IPS-18a (cell line): ENCODE measurements around the gene ULBP3.
"Not testable (repeated sequence)": the region's sequence is repeated elsewhere in the genome, so short reads cannot be mapped to it uniquely, and the experiment has no call there.

Experiments used
- H3K27ac ChIP-seq: one replicate; pipeline ENCODE4 v1.5.1; 2013; ENCODE audit warnings: low read length
- H3K27me3 ChIP-seq: one replicate; pipeline ENCODE4 v1.6.1; 2013; ENCODE audit warnings: mild to moderate bottlenecking, low read length; ENCODE audit not compliant: control insufficient read depth, insufficient read depth
- H3K36me3 ChIP-seq: one replicate; pipeline ENCODE4 v1.6.1; 2013; ENCODE audit warnings: low read depth, low read length; ENCODE audit not compliant: control insufficient read depth
- H3K4me1 ChIP-seq: one replicate; pipeline ENCODE4 v1.6.1; 2013; ENCODE audit warnings: low read depth, low read length; ENCODE audit not compliant: control insufficient read depth
- H3K4me3 ChIP-seq: one replicate; pipeline ENCODE4 v1.5.1; 2013; ENCODE audit warnings: low read length
- H3K9ac ChIP-seq: one replicate; pipeline ENCODE4 v1.6.1; 2013; ENCODE audit warnings: mild to moderate bottlenecking, low read length, moderate library complexity
- H3K9me3 ChIP-seq: one replicate; pipeline ENCODE4 v1.6.1; 2013; ENCODE audit warnings: low read depth, low read length; ENCODE audit not compliant: control insufficient read depth

Gene ULBP3

DNA sequence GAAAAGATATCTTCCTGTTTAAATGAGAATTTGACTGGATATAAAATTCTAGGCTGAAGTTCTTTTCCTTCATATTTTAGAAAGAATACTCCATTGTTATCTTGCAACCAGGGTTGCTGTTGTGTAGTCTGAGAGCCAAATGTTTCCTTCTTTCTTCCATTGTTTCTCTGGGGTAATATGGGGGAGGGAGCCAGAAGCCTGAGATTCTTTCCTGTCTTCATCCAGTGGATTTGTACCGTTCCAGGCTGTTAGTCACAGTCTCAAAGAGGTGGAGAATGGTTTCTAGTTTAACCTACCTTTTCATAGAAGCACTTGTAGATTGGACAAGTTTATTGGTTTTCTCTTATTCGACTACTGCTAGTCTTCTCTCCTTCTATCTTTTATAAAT, 6.1 kb upstream of the ULBP3 start:
- Histone ChIP-seq H3K27me3 (peaks cover 5% of the 10 kb centered on the region), H3K9me3 (no peaks in the 10 kb centered on the region), H3K36me3 (no peaks in the 10 kb centered on the region)

DNA sequence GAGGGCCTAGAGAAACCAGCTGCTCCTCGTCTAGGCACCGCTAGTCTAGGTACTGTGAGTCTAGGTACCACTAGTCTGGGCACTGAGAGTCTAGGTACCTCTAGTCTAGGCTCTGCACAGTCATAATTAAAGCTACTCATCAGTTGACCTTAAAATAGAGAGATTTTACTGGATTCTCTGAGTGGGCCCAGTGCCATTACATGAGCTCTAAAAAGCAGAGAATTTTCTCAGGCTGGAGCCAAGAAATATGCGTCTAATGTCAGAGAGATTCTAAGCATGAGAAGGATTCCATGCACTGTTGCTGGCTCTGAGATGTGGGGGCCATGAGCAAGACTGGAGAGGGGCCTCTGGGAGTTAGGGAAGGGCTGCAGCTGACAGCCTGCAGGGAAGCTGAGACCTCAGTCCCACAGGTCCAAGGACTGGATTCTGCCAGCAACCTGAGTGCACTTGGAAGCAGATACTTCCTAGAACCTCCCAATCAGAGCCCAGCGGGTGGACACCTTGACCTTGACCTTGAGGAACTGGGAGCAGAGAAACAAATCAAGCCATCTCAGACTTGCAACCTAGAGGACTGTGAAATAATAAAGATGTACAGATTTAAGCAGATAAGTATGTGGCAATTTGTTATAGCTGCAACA, 5.6 kb upstream of the ULBP3 start:
- H3K4me1 ChIP-seq, H3K27me3 ChIP-seq, H3K9me3 ChIP-seq: not testable (repeated sequence)

More for the DNA sequence above, 6.1 kb upstream of the ULBP3 start:
- peaks cover 3% of the 10 kb centered on the region for H3K4me1 ChIP-seq
- H3K27ac ChIP-seq: no peak overlapping the region
- H3K4me3 ChIP-seq: no peak overlapping the region
- H3K9ac ChIP-seq: no peak overlapping the region

DNA sequence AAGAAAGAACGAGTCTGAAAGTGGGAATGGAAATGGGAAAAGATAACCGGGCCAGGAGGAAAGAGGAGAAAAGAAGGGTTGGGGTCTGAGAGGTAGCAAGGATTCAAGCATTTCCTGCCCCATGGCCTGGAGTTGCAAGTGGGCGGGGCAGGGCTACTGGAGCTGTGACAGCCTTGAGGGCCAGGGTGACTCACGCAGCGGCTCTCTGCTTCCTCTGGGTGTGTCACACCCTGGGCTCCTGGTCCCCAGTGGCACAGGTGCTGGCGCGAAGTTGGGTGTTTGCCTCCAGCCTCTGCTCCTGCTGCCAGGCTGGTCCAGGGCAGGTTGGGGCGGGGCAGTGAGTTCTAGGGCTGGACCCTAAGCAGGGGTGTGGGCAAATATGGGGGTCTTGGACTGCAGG, 3.3 kb upstream of the ULBP3 start:
- Histone ChIP-seq H3K9ac (no peak overlapping the region), H3K27ac (no peak overlapping the region), H3K36me3 (no peaks in the 10 kb centered on the region), H3K4me3 (no peak overlapping the region), H3K9me3 (no peaks in the 10 kb centered on the region), H3K27me3 (peaks cover 23% of the 10 kb centered on the region), H3K4me1 (peaks cover 3% of the 10 kb centered on the region)

More for the DNA sequence above, 5.6 kb upstream of the ULBP3 start:
- not testable (repeated sequence) for H3K36me3 ChIP-seq, H3K27ac ChIP-seq, H3K4me3 ChIP-seq, H3K9ac ChIP-seq

DNA sequence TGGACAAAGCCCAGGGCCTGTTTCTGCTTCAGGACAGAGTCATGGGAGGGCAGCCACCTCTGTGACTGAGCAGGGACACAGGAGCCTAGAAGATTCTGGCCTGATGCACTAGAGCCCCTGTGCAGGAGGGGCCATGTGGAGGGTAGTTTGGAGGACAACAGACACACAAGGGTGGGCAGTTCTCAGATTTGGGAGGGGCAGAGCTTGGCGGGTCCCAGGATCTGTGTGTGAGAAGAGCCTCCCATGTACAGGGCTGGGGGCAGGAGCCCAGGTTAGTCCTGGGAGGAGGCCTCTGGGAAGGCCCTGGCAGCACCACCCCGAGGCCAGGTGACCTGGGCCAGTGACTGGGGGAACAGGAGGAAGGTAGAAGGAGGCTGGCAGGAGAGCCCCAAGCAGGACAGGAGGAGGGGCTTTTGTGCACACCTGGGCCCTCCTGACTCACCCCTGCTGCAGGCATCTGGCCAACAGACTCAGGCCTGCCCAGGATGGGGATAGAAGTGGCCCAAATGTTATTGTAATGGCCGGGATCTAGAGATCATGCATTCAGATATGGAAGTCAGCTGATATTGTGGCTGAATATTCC, 1.4 kb upstream of the ULBP3 start:
- Histone ChIP-seq H3K27ac (no peak overlapping the region), H3K36me3 (no peaks in the 10 kb centered on the region), H3K4me1 (no peaks in the 10 kb centered on the region), H3K9me3 (no peaks in the 10 kb centered on the region), H3K9ac (no peak overlapping the region), H3K27me3 (peaks cover 23% of the 10 kb centered on the region), H3K4me3 (no peak overlapping the region)

DNA sequence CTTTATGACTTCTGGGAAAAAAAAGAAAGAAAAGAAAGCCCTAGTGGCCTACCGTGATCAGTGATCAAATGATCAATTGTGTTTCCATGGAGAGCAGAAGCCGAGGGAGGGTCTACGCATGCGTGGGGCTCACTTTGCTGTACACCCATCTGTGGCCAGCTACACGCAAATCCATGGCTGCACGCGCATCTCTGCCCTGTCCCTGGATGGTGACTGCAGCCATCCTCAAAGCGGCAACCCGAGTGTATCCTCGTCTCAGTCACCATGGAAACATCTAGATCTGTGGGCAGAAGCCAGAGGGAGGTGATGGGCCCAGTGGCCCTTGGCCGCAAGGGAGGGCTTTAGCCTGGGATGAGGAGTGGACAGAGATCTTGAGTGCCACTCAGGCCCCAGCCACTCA, 785 bp upstream of the ULBP3 start:
- H3K36me3 ChIP-seq: no peaks in the 10 kb centered on the region
- H3K27ac ChIP-seq: no peak overlapping the region
- H3K4me3 ChIP-seq: no peak overlapping the region
- no peak overlapping the region for H3K9ac ChIP-seq
- H3K4me1 ChIP-seq: no peaks in the 10 kb centered on the region
- H3K9me3 ChIP-seq: no peaks in the 10 kb centered on the region
- H3K27me3 ChIP-seq: peaks cover 23% of the 10 kb centered on the region

DNA sequence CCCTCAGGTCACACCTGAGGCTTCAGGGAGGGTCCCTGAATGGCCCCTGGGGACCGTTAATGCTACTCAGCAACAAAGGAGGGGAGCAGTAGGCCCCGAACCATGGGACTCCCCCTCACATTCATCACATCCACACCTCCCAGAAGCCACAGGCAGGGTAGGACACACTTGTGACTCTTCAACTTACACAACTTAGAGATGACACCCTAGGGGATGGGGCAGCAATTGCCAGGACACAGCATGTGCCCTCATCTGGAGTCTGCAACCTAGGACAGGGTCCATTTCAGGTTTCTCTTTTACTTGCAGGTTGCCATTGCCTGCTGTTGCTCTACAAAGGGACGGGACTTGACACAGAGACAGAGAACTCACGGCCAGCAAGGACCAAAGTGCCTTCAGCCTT, 770 bp downstream of the ULBP3 start:
- Histone ChIP-seq H3K27me3 (peaks cover 23% of the 10 kb centered on the region), H3K4me3 (peak overlapping the region; percentile 58), H3K9me3 (no peaks in the 10 kb centered on the region), H3K4me1 (no peaks in the 10 kb centered on the region), H3K27ac (no peak overlapping the region), H3K9ac (peak overlapping the region; percentile 24), H3K36me3 (no peaks in the 10 kb centered on the region)

DNA sequence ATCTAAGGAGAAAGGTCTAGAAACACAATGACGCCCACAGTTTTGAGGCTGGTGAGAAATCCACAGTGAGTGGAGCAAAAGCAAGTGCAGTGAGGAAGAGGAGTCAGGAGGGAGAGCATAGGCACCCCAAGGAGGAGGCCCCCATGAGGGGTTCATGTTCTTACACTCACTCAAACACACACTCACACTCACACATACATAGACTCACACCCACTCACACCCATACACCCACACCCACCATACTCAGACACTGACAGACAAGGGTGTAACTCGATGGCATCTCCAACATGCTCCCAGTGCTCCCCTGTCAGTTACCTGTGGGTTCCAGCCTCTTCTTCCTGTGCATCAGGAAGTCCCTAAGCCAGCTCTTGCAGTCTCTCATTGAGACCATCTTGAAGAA, 3.8 kb downstream of the ULBP3 start:
- no peak overlapping the region for H3K9ac ChIP-seq
- no peaks in the 10 kb centered on the region for H3K9me3 ChIP-seq
- peaks cover 19% of the 10 kb centered on the region for H3K27me3 ChIP-seq
- H3K4me3 ChIP-seq: no peak overlapping the region
- H3K4me1 ChIP-seq: no peaks in the 10 kb centered on the region
- no peak overlapping the region for H3K27ac ChIP-seq
- no peaks in the 10 kb centered on the region for H3K36me3 ChIP-seq

DNA sequence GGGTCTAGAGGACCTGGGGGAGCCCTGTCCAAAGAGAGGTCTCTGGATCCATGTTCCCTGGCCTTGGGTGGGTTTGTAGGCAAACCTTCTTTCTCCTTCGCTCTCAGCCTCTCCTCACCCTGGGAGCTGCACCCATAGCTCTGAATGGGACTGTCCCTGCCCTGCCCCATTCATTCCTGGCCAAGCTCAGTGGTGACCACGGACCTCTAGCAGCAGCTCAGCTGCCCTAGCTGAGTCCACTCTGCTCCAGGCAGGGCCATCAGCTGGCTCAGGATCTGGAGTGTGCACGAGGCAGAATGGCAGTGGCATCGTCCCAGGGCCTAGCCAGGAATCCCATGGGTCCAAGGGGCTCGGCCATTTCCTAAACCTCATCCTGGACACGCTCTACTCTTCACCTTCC, 5.3 kb downstream of the ULBP3 start:
- H3K27ac ChIP-seq: no peak overlapping the region
- H3K27me3 ChIP-seq: peaks cover 14% of the 10 kb centered on the region
- no peak overlapping the region for H3K4me3 ChIP-seq
- H3K4me1 ChIP-seq: no peaks in the 10 kb centered on the region
- H3K9ac ChIP-seq: no peak overlapping the region
- H3K36me3 ChIP-seq: no peaks in the 10 kb centered on the region
- H3K9me3 ChIP-seq: no peaks in the 10 kb centered on the region

DNA sequence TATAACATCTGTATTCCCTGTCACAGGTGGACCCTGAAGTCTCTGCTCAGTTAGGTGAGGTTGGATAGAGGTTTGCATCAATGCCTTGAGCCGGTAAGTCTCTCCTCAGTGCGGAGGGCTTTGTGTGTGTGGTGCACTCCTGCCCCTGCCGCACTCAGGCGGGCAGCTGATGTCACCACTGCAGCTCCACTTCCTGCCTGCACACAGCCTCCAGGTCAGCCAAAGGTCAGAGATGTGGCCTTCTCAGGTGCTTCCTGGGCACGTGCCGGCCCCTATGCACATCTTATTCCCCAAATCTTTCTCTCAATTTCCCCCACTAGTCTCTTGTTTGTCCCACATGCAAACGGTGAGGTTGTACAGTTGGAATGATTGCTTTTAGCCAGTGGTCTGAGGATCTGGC, 8.9 kb downstream of the ULBP3 start:
- H3K27ac ChIP-seq, H3K4me1 ChIP-seq, H3K9me3 ChIP-seq, H3K36me3 ChIP-seq, H3K4me3 ChIP-seq, H3K27me3 ChIP-seq, H3K9ac ChIP-seq: not testable (repeated sequence)

DNA sequence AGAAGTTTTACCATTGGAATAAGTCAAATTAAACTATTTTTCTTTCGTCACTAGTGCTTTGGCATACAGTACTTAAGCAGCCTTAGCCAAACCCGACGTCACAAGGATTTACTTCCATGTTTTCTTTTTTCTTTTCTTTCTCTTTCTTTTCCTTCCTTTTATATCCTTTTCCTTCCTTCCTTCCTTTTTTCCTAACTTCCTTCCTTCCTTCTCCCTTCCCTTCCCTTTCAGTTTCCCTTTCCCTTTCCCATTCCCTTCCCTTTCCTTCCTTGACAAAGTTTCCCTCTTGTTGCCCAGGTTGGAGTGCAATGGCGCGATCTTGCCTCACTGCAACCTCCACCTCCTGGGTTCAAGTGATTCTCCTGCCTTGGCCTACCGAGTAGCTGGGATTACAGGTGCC, 9.9 kb downstream of the ULBP3 start:
- no peaks in the 10 kb centered on the region for H3K9me3 ChIP-seq
- no peak overlapping the region for H3K4me3 ChIP-seq
- H3K9ac ChIP-seq: no peak overlapping the region
- no peaks in the 10 kb centered on the region for H3K27me3 ChIP-seq
- H3K27ac ChIP-seq: no peak overlapping the region
- H3K36me3 ChIP-seq: no peaks in the 10 kb centered on the region
- no peaks in the 10 kb centered on the region for H3K4me1 ChIP-seq

DNA sequence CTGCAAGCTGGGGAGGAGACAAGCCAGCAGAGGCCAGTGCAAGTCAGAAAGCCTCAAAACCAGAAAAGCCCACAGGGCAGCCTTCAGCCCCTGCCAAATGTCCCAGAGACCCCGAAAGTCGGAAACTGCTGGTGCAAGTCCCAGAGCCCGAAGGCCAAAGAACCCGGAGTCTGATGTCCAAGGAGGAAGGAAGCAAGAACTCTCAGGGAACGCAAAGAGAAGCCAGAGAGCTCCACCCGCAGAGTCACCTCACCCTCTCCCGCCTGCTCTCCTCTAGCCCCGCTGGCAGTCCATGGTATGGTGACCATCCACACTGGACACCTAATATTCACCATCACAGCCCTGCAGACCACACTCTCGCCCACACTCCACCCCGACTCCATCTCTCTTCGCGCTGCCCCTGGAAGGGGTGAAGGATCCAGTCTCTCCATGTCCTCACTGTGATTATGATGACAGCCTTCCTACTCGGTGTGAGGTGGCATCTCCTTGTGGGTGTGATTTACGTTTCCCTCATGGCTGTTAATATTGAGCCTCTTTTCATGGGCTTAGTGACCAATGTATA, 10.6 kb downstream of the ULBP3 start:
- H3K27ac ChIP-seq: no peak overlapping the region
- no peak overlapping the region for H3K4me3 ChIP-seq
- no peaks in the 10 kb centered on the region for H3K27me3 ChIP-seq
- no peaks in the 10 kb centered on the region for H3K9me3 ChIP-seq
- no peak overlapping the region for H3K9ac ChIP-seq
- H3K36me3 ChIP-seq: no peaks in the 10 kb centered on the region
- H3K4me1 ChIP-seq: no peaks in the 10 kb centered on the region

DNA sequence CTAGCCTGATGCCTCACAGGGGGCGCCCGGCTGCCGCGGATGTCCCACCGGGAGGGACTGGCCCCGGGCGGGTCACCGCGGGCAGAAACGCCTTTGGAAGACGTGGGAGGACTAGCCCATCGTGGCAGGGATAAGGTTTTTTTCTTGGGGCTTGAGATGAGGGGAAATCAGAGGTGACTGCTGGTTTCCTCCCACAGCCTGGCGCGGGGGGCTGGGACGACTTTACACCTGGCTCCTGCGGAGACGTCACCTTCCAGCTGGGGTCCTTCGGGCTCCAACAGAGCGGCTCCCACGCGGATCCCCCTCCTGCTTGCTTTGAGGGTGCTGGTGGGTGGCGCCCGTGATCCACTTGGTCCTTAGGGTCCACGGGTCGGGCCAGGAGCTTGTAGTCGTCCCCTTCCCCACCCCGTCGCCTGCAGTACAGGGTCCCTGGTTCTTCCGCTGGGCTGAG, 11.4 kb downstream of the ULBP3 start:
- H3K27me3 ChIP-seq: no peaks in the 10 kb centered on the region
- no peaks in the 10 kb centered on the region for H3K9me3 ChIP-seq
- H3K4me1 ChIP-seq: no peaks in the 10 kb centered on the region
- H3K36me3 ChIP-seq: no peaks in the 10 kb centered on the region
- H3K4me3 ChIP-seq: no peak overlapping the region
- no peak overlapping the region for H3K9ac ChIP-seq
- H3K27ac ChIP-seq: no peak overlapping the region
